Fibroblast of lung (primary cell): ENCODE data around the gene SORT1.

Experiments
- EZH2 ChIP-seq: IDR thresholded peaks from 2 replicates; pipeline ENCODE4 v1.5.1; 2012; ENCODE audit warnings: low read length, control low read depth, mild to moderate bottlenecking; ENCODE audit errors: missing control alignments
- TF ChIP-seq, protein P1 (sequence below), 2 donors: IDR thresholded peaks in 1 of 2; conservative IDR thresholded peaks in 1 of 2; 1 replicate in 1 of 2; 2 replicates in 1 of 2; pipeline ENCODE4 v1.5.1; 2011 to 2012; ENCODE audit warnings: low read length in 2 of 2, control low read depth in 1 of 2, inconsistent platforms in 1 of 2, low read depth in 1 of 2, mild to moderate bottlenecking in 1 of 2

DNA sequence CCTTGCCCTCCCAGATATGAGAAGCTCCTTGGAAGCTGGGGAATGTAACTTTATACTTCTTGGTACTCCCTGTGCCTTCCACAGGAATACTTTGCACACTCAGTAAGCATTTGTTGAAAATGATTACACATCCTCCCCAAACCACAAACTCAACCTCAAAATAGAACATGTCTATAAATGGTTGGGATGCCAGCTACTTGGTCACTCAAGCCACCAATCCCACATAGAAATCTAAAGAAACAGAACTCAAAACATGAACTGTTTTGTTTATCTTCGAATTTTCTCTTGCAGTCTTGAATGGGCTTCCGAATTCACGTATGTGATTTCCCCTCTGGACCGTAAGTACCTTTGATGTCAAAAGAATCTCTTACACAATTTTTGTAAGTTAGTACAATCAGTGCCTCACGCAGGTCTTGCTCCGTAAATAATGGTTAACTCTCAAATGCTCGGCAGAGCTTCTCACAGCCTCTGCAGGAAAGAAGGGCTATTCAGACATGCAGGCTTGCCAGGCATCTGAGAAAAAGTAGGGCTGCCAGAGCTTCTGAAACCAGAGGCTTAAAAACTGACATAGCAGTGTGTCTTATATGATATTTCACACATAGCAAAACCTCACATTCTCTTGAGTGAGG is 26.9 kb downstream of the SORT1 start:
- TF ChIP-seq, protein P1, sequence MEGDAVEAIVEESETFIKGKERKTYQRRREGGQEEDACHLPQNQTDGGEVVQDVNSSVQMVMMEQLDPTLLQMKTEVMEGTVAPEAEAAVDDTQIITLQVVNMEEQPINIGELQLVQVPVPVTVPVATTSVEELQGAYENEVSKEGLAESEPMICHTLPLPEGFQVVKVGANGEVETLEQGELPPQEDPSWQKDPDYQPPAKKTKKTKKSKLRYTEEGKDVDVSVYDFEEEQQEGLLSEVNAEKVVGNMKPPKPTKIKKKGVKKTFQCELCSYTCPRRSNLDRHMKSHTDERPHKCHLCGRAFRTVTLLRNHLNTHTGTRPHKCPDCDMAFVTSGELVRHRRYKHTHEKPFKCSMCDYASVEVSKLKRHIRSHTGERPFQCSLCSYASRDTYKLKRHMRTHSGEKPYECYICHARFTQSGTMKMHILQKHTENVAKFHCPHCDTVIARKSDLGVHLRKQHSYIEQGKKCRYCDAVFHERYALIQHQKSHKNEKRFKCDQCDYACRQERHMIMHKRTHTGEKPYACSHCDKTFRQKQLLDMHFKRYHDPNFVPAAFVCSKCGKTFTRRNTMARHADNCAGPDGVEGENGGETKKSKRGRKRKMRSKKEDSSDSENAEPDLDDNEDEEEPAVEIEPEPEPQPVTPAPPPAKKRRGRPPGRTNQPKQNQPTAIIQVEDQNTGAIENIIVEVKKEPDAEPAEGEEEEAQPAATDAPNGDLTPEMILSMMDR (conservative IDR thresholded peaks at IDR 0.05 in 1 of 2, IDR thresholded peaks at IDR 0.05 in 1 of 2; ENCODE audit: low read depth in 1 of 2, low read length in 2 of 2), result no peak
- TF ChIP-seq EZH2, result no peak
